GM23338 (cell line): ENCODE measurements around the gene AVPR1B. TPM values are rescaled to one million over a fixed set of nuclear protein-coding genes. Genes with fewer than 3 reads are reported as not detected.

ENCODE experiments used
- ATAC-seq: fragments of 200-7000 bp; cut with Tn5 transposase; 3 replicates; pipeline ENCODE4 v1.9.1; 2020
- DNase-seq: peaks from one replicate; pipeline ENCODE4 v3.0.0-alpha.2; 2015; ENCODE audit warnings: low spot score
- H2AFZ ChIP-seq: fragments of 200-600 bp; sonication (generic); 2 replicates; pipeline ENCODE4 v1.8.0; 2016; ENCODE audit warnings: antibody characterized with exemption, mild to moderate bottlenecking, moderate library complexity
- H3F3A ChIP-seq: fragments of 200-600 bp; sonication (generic); replicated peaks from 2 replicates; pipeline ENCODE4 v1.8.0; 2017; ENCODE audit warnings: antibody characterized with exemption, mixed run types, low read depth
- H3K27ac ChIP-seq: fragments of 200-600 bp; sonication (generic); 2 replicates; pipeline ENCODE4 v1.6.1; 2016; ENCODE audit warnings: low read depth
- H3K27me3 ChIP-seq: fragments of 200-600 bp; sonication (generic); 2 replicates; pipeline ENCODE4 v1.8.0; 2016; ENCODE audit warnings: mild to moderate bottlenecking, mixed run types, moderate library complexity; ENCODE audit not compliant: insufficient read depth
- H3K36me3 ChIP-seq: fragments of 200-600 bp; sonication (generic); 2 replicates; pipeline ENCODE4 v1.8.0; 2016; ENCODE audit warnings: mild to moderate bottlenecking; ENCODE audit not compliant: insufficient read depth
- H3K4me1 ChIP-seq: fragments of 200-600 bp; sonication (generic); 2 replicates; pipeline ENCODE4 v1.8.0; 2016; ENCODE audit warnings: mild to moderate bottlenecking, moderate library complexity; ENCODE audit not compliant: insufficient read depth
- H3K4me2 ChIP-seq: fragments of 200-600 bp; sonication (generic); 2 replicates; pipeline ENCODE4 v1.7.1; 2017; ENCODE audit warnings: mixed run types
- H3K4me3 ChIP-seq: fragments of 200-600 bp; sonication (generic); 2 replicates; pipeline ENCODE4 v1.6.1; 2016; ENCODE audit warnings: mixed run types
- H3K79me2 ChIP-seq: fragments of 200-600 bp; sonication (generic); replicated peaks from 2 replicates; pipeline ENCODE4 v1.8.0; 2017; ENCODE audit warnings: mild to moderate bottlenecking; ENCODE audit not compliant: insufficient read depth
- H3K9me2 ChIP-seq: fragments of 200-600 bp; sonication (generic); 2 replicates; pipeline ENCODE4 v1.8.0; 2017; ENCODE audit not compliant: insufficient read depth
- H4K20me1 ChIP-seq: fragments of 200-600 bp; sonication (generic); replicated peaks from 2 replicates; pipeline ENCODE4 v1.8.0; 2017; ENCODE audit warnings: mild to moderate bottlenecking; ENCODE audit not compliant: insufficient read depth
- H3K27ac Mint-ChIP-seq: 2 replicates; pipeline ENCODE4 v1.8.0; 2020; ENCODE audit warnings: inconsistent platforms, mild to moderate bottlenecking, moderate library complexity, mixed read lengths
- H3K27me3 Mint-ChIP-seq: 3 replicates; pipeline ENCODE4 v1.8.0; 2022; ENCODE audit warnings: low read depth, mild to moderate bottlenecking, moderate library complexity, mixed read lengths, inconsistent platforms; ENCODE audit not compliant: insufficient read depth, poor library complexity
- H3K36me3 Mint-ChIP-seq: 3 replicates; pipeline ENCODE4 v1.8.0; 2021; ENCODE audit warnings: low read depth, mild to moderate bottlenecking, inconsistent platforms, moderate library complexity, mixed read lengths
- H3K4me1 Mint-ChIP-seq: 3 replicates; pipeline ENCODE4 v1.8.0; 2020; ENCODE audit warnings: mild to moderate bottlenecking, inconsistent platforms, mixed read lengths
- H3K4me3 Mint-ChIP-seq: 3 replicates; pipeline ENCODE4 v1.8.0; 2021; ENCODE audit warnings: moderate library complexity, mild to moderate bottlenecking, inconsistent platforms, mixed read lengths
- H3K9me3 Mint-ChIP-seq: 3 replicates; pipeline ENCODE4 v1.8.0; 2020; ENCODE audit warnings: moderate library complexity, mild to moderate bottlenecking, inconsistent platforms, mixed read lengths
- CTCF ChIP-seq, 2 experiments: fragments of 200-600 bp in 1 of 2; sonication (generic) in 1 of 2; conservative IDR thresholded peaks; 2 replicates each; pipeline versions ENCODE4 v1.5.1 to v1.6.1; 2016 to 2017; ENCODE audit warnings: antibody characterized with exemption in 2 of 2, low read depth in 2 of 2, mild to moderate bottlenecking in 2 of 2, moderate library complexity in 1 of 2
- REST ChIP-seq: IDR thresholded peaks from one replicate; pipeline ENCODE4 v1.6.1; 2018; ENCODE audit warnings: antibody characterized with exemption; ENCODE audit not compliant: unreplicated experiment
- ZNF331 ChIP-seq: fragments of 250-450 bp; sonication (Bioruptor Pico); IDR thresholded peaks from 2 replicates; pipeline ENCODE4 v1.5.0; 2020; ENCODE audit warnings: low read depth, mild to moderate bottlenecking, moderate library complexity
- polyA plus RNA-seq: library from polyadenylated mRNA; unstranded; fragments of >200 nt; fragmentation: Nextera tagmentation; extraction: Ambion mirVana; gene quantifications from 2 replicates; pipeline ENCODE4 v1.2.1, GENCODE V29; 2016
- total RNA-seq: library from RNA; depleted of rRNA; stranded (reverse); fragments of >200 nt; shearing (Covaris generic); gene quantifications from 2 replicates; pipeline ENCODE4 v1.2.3, GENCODE V29; 2014

AVPR1B gene
- total and polyA plus RNA-seq, 2 experiments from 2014 or later: 0.24 to 0.52 TPM

GRCh38 chr1:206107168-206107544, 10.0 kb downstream of the AVPR1B start (continued):
- no peak for TF ChIP-seq REST
- TF ChIP-seq ZNF331 (CRISPR knock-in tag): no peak

GRCh38 chr1:206106328-206107167, 10.6 kb downstream of the AVPR1B start:
- Mint-ChIP-seq H3K27me3 (peaks cover 5% of the 10 kb centered on the region), H3K4me1 (no peaks in the 10 kb centered on the region), H3K9me3 (no peaks in the 10 kb centered on the region), H3K4me3 (no peak overlapping the region), H3K27ac (no peak overlapping the region), H3K36me3 (no peaks in the 10 kb centered on the region)
- Histone ChIP-seq H3F3A (no peaks in the 10 kb centered on the region), H3K36me3 (no peaks in the 10 kb centered on the region), H3K4me3 (no peak overlapping the region), H2AFZ (no peak overlapping the region), H3K79me2 (no peaks in the 10 kb centered on the region), H4K20me1 (no peaks in the 10 kb centered on the region), H3K4me1 (no peaks in the 10 kb centered on the region), H3K4me2 (no peak overlapping the region), H3K9me2 (no peaks in the 10 kb centered on the region), H3K27me3 (no peaks in the 10 kb centered on the region), H3K27ac (no peak overlapping the region)
- no peak for TF ChIP-seq REST
- peak; percentile 82 to 96 for TF ChIP-seq CTCF (conservative IDR thresholded peaks at IDR 0.05; ENCODE audit: low read depth in 2 of 2)
- DNase-seq (peak; percentile 87), ATAC-seq (peak; percentile 97)
